GM18498 (cell line): ENCODE data around the gene NKRF.

Experiments used
- ATAC-seq: cut with Tn5 transposase; IDR thresholded peaks from one replicate; pipeline ENCODE4 v1.9.1; 2021; ENCODE audit warnings: mild to moderate bottlenecking, moderate library complexity; ENCODE audit not compliant: unreplicated experiment

NKRF gene

DNA sequence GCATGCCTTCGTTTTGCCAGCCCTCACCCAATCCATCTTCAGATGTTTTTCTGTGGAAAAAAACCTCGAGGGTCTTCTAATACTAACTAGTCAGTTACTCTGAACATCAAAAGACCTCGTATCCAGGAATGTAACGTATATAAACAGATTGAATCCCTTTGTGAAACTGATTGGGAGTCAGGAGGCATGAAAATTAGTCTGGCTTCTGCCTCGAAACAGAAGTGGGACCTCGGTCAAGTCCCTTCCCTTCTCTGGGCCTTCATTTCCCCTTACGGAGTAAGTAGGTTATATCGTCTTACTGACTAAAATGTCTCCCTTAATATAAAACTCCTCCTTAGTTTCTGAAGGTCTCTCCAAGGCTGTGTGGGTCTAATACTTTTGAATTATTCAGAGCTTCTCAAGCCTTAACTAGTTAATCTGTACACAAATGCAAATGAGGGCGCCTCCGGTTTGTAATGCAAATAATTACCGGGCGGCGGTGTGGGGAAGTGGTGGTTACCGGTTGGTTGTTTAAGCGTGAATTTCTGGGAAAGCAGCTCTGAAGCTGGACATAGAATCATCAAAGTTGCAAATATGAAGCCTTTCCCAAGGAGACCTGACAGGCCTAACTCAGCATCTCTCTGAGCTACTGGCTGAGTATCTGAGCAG, 11.4 kb upstream of the NKRF start:
- ATAC-seq, result peak; percentile 59

DNA sequence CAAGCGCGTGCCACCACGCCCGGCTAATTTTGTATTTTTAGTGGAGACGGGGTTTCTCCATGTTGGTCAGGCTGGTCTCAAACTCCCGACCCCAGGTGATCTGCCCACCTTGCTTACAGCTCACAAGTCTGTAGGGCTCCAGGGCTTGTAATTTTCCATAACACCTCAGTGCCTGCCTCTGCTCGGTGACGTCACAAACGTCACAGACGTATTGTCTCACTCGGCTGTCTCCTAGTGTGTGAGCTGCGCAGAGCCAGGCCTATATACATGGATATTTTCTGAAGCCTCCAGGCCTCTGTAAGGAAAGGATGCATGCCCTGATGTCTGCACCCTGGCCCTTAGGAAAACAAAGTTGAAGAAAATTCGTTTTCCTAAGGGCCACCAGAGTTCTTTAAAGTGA, 8.6 kb upstream of the NKRF start:
- no peak for ATAC-seq

DNA sequence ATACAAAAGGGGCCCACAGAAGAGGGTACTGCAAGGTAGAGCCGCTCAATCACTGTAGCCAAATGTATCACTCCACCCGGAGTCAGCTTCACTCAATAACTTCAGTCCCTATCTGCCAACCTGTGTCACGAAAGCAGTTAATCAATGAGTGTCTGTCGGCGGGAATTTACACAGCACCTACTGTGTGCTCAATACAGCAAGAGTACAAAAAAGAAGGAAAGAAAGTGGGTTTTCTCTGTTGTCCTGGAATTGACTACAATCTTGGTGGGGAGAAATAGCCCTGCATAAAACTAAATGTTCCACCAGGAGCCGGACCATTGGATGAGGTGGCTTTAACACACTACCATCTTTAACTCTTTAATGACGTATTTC, 780 bp upstream of the NKRF start:
- no peak for ATAC-seq

DNA sequence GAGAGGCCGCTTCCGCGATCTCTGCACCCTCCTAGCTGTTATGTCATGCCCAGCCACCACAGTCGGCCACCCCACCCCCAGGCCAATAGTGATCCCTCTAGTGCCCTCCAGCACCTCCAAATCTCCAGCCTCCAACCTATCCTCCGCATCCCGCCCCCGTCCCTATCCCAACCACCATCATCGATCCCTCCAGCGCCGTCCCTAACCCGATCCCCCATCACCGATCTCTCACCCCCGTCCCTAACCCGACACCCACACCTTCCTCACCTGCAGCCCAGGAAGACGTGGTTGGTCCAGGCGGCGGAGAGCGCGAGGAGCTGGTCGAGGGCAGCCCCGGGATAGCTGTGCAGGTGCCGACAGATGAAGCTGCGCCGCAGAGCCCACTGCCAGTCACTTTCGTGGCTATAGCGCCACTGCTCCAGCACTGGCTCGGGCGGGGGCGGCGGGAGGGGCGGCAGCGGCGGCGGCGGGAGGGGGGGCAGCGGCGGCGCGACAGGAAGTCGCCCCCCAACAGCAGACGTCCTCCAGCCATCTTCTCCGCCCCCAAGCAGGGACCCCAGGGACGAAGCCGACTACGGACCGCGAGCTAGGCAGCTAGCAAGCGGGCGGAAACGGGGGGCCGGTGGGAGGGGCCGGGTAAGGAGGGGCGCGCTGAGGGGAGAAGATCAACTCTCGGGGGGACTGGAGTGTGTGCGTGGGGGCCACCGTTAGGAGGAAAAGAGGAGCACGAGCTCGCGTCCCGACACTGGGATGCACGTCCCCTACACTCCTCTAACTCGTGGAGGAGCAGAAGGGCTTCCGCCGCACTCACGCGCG, 552 bp downstream of the NKRF start:
- peak; percentile 33 for ATAC-seq

DNA sequence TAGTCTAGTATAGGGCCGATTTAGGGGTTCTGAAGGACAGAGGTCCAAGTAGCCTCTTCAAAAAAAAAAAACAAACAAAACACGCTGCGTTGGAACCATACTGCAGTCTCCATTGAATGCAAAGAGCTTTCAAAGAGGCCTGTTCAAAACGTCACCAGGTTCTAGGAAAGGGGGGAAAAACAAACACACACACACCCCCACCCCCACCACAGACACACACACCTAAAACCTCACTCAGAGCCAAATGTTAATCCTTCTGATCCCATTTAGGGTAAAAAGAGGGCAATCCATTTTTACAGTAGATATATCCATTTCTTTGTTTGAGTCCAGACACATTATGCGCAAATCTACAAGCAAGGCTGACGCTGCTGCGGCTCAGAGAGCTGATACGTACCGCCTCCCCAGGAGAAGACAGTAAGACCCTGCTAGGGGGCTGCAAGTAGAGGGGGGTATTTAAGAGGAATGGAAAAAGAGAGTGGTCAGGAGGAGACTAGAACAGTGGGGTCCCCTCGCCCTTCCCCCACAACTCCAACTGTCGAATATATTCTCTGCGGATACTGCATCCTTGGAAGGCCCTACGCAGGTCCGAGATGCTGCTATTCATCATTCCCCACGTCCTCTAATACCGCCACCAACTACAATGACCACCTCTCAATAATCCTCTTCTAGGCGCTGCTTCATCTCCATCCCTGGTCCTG, 1.3 kb downstream of the NKRF start:
- ATAC-seq, result no peak

DNA sequence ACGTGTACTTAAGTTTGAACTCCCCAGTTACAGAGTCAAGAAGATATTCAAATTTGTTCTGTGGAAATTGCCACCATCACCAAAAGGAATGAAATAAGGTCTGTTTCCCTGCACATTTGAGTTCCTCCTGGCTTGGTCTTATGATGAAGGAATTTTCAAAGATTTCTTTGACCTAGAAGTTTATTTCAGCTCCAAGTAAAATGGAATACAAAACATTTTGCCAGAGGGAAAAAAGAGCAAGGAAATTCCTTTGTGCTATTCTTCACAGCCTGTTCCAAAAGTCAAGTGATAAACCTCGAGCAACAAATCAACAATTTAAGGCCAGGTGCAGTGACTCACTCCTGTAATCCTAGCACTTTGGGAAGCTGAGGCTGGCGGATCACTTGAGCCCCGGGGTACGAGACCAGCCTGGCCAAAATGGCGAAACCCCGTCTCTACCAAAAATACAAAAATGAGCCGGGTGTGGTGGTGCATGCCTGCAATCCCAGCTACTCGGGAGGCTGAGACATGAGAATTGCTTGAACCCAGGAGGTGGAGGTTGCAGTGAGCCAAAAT, 3.4 kb downstream of the NKRF start:
- no peak for ATAC-seq

DNA sequence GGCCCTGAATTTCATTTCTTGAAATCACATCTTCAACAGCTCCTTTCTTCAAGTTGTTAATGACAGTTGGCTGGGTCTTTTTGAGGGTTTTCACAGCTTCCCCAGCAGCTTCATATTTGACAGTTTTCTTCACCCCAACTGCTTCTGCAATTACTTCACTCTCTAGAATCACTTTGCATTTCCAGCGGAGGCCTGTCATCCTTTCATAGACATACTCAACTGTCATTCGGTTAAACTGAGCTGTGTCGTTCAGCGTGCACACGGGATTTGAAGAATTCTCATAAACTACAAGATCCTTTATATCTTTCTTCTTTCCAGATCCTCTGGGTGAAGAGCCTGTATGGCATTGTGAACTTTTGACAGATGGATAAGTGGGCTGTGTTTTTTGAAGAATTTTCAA, 16.4 kb downstream of the NKRF start:
- no peak for ATAC-seq

DNA sequence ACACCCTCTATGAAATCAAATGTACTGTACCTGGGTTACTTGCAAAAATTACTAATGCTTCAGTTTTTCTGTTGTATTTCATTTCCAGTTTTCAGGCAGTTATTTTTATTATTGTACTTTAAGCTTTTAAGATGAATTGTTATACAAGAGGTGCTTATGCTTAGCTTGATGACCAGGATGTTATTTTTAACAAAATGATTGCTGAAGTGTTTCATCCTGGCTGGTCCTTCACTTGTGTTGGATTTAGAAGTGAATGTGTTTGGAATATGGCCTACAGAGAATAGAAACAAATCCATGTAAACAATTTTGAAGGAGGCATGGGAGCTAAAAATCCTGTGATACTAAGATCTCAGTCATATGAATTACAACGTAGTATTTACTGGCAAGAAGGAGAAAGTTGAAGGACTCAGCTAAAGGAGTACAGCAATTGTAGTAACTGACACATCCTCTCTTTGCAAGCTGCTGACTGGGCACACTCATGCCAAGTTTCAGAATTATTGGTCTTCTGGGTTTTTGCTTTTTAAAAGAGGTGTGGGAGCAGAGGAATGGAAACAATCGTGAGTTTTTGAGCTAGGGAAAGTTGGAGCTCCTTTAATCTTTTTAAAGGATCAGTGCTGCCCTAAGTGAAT, 22.7 kb downstream of the NKRF start:
- ATAC-seq, result no peak

DNA sequence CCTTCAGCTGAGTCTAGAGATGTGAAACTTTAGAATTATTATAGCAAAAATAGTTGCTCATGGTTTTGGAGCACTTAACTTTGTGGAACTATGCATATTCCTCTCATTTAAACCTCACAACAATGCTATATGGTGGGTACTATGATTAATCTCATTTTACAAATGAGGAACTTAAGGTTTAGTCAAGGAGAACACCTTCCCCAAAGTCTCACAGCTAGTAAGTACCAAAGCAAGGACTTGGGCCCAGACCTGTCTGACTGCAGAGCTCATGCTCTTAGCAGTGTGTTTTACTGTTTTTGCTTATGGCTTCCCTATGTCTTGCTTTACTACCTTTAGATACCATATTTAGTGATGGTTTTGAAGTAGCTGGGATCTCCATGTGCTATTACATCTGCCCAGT, 26.8 kb downstream of the NKRF start:
- no peak for ATAC-seq

DNA sequence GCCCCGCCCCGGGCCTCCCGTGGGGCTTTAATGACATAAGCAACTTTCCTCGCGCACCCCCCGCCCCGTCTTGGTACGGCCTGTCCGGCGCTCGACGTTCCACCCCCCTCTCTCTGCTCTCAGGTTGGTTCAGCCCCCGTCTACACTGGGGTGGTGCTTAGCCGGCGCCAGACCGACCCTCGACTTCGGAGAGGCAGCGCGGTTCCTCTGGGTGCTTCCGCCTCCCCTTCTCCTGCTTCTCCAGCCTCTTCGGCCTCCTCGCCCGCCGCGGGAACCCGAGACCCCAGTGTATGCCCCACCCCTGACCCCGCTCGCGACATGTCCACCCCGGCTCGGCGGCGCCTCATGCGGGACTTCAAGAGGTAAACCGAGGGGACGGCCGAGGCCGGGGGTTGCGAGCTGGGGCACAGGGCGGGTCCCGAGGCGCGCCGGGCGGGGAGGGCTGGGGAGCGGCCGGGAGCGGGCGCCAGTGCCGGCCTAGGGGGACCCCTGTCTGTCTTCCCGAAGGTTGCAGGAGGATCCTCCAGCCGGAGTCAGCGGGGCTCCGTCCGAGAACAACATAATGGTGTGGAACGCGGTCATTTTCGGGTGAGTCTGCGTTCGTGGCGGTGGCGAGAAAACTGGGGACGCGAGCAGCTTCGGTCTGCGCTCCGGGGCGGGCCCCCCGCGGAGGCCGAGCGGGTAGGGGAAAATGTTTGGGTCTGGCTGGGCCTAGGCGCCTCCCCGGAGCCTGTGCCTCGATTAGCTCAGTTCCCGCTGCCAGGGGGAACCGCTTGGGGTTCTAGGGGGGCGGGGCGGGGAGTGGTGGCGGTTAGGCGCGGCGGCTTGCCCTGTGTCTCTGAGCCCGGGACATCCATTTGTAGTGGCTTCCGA, 31.6 kb downstream of the NKRF start, which contains the start of gene UBE2A:
Gene UBE2A (plus strand): TSS at position 170 of the 873 bp plus-strand sequence. CDS start 149 bp downstream, at position 319.
- ATAC-seq, result peak; percentile 87

DNA sequence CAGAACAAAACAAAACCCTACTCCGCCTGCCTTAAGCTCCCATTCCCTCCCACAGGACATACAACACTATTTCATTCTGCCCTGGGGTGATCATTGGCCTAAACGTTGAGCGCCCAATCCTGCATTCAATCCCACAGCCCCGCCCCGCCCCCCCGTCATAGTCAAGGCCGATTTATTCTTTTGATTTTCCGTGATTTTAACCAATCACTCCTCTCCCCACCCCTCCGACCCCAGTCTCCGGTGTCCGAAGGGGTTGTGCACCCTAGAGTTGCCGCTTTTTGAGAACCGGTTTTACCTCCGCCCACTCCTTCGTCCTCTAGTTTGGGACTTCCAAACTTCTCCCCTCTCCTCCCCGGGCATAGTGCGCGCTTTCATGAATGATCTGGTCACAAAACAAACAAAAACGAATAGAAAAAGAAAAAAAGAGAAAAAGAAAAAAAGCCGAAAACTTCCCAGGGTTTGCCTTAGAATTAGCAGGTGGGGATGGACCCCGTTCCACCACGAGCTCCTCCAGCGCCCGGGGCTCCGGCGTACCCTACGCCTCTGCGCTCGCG, 32.3 kb downstream of the NKRF start:
- peak; percentile 27 for ATAC-seq

DNA sequence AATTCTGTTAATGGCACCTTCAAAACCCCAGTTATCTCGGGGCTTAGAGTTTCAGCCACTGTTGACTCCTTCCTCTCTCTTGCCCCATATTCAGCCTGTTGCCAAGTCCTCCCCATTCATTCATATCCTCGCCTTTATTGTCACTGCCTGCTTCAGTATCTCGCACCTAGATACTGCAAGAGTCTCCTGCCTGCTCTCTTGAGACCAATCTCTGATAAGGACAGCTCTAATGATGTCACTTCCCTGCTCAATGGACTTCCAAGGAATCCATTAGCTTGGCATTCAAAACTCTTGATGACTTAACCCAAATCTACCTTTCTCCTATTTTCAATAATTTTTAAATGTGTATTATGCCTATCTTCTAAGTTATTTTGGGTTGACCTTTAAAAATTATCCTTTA, 33.0 kb downstream of the NKRF start:
- ATAC-seq, result no peak

DNA sequence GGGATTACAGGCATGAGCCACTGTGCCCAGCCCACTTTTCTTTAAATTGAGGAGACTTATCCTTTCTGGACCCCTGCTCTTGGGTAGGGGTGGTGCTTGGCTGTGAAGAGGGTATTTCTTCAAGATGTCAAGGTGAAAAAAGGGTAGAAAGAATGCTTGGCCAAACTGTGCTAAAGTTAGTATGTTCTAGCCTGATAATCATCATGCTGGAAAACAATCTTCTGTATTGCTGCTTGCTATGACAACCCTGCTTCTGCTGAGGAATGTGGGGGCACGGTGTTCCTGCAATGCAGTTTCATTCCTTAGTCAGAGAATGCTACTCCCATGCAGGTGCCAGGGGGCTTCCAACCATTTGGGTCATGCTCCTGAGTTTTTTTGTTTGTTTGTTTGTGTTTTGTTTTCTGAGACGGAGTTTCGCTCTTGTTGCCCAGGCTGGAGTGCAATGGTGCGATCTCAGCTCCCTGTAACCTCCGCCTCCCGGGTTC, 35.8 kb downstream of the NKRF start:
- no peak for ATAC-seq

DNA sequence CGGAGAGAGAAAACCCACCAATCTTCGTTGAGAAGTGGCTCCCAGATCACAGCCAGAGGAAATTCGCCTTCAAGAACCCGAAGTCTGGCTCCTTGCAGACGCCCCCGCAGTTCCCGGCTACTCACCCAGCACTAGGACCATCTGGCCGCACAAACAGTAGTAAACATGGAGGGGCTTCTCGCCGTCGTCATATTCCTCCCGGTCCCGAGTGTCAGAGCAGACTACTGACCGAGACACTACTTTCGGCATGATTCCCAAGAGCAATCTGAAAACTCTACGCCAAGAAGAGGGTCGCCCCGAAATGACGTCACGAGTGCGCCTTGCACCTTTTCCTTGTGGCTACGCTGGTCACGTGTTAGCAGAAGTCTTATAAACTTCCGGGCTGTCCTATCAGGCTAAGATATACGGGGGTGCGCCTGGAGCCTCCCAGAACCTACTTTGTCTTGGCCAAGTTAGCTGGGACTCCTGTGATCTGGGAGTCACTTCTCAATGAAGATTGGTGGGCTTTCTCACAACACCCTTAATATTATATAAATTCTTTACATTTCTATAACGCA, 41.0 kb downstream of the NKRF start, which contains the start of gene STEEP1:
Gene STEEP1 (minus strand): TSS at position 303 of the 557 bp plus-strand sequence. CDS start 54 bp downstream, at position 249.
- ATAC-seq, result peak; percentile 97

DNA sequence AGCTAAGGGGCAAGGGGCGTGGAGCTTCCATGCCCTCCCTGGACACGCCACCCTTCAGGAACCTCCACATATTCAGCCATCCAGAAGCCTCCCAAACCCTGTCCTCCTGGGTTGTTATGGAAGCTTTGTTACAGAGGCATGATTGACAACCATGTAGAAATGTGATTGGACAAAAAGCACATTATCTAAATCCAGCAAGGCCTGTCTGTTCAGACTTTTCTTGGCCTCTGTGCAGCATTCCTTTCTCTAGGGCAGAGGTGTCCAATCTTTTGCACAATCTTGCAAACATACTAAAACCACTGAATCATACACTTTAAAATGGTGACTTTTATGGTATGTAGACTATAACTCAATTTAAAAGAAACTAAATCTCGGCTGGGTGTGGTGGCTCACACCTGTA, 53.7 kb downstream of the NKRF start:
- no peak for ATAC-seq

DNA sequence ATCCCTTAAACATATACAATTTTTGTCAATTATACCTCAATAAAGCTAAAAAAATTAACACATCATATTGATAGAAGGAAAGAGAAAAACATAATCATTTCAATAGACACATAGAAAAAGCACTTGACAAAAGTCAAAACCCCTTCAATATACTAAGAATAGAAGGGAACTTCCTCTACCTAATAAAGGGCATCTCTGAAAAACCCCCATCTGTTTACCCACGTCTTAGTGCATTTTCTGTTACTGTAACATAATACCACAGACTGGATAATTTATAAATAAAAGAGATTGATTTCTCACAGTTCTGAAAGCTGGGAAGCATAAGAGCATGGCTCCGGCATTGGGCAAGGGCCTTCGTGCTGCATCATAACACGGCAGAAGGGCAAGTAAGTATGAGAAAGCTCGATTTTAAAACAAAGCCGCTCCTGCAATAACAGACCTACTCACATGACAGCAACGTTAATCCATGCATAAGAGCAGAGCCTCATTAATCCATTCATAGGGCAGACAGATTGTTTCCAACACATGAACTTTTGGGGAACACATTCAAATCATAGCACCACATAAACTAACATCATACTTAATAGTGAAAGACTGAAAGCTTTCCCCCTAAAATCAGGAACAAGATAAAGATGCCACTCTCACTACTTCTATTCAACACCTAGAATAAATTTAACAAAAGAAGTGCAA, 56.8 kb downstream of the NKRF start:
- ATAC-seq, result no peak

DNA sequence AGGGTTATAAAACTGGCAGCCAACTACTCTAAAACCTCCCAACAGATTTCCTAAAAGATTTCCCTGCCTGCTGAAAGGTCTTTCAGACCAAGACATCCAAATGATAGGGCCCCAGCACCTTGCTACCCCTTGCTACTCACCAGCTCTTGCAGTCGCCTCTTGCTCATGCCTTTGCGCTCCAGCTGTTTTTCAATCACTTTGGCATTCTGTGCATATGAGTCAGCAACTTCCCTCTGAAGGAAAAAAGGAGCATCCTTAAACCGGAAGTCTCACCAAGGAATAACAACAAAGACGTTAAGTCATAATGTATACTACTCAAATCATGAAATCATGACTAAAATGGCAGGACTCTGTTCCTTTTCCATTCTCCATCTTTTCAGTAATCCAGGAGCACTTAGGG, 65.0 kb downstream of the NKRF start:
- ATAC-seq, result no peak

DNA sequence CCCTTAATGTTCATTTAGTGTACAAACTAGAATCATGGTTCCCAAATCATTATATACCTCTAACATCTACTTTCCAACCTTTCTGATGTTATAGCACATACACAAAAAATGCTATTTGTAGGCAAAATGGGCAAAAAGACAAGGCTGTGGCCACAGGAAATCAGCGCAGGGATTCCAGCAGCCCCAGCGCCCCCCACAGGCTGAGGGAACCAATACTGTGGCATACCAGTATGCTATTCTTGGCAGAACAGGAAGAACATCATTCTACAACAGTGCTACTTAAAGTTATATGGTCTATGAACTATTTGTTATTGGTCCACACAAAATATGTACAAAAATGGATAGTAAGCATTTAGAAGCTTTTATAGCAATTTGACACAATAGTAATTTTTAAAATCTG, 66.4 kb downstream of the NKRF start:
- ATAC-seq, result no peak
